Measurements from ENCODE around the gene UNC5A. TPM values are rescaled to one million over a fixed set of nuclear protein-coding genes. Genes with fewer than 3 reads are reported as not detected.
"Not testable (repeated sequence)": the region's sequence is repeated elsewhere in the genome, so short reads cannot be mapped to it uniquely, and the experiment has no call there.

The UNC5A gene
- total RNA-seq, 2 experiments from 2014 or later: not detected

- CTCF ChIA-PET, POLR2A ChIA-PET: not testable (repeated sequence)
Observed at GRCh38 chr5:176872586-176872985, 62.2 kb downstream of the UNC5A start.

DNA sequence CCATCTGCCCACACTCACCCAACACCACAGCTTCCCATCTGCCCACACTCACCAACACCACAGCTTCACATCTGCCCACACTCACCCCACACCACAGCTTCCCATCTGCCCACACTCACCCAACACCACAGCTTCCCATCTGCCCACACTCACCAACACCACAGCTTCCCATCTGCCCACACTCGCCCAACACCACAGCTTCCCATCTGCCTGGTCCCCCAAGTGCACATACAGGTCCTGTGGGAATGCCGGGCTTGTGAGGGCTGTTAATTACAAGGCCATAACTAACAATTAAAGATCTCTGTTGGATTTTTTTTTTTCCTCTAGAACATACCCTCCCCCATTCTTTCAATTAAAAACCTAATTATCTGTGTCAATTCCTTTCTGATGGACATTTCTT is 62.7 kb downstream of the UNC5A start:
- CTCF ChIA-PET, POLR2A ChIA-PET: not testable (repeated sequence)

DNA sequence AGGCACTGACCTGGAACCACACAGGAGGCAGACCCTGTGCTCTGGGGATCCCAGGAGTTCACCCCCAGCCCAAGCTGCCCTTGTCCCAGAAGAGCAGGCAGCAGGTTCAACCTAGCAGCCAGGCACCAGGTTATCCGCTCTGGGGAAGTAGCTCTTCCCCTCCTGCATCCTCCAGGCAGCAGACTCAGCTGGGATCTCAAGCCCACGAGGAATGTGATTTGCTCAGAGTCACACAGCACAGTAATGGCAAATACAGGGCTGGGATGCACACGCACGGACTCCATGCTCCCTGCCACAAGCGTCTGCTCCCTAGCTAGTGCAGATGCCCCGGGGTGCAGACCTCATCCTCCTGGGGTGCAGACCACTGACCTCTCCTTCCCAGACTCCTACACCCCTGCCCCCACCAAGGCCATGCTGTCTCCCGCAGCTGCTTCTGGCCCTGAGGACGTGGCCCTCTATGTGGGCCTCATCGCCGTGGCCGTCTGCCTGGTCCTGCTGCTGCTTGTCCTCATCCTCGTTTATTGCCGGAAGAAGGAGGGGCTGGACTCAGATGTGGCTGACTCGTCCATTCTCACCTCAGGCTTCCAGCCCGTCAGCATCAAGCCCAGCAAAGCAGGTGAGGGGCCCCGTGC is 63.3 kb downstream of the UNC5A start:
- ChIA-PET POLR2A (no interaction called here), CTCF (no interaction called here)

DNA sequence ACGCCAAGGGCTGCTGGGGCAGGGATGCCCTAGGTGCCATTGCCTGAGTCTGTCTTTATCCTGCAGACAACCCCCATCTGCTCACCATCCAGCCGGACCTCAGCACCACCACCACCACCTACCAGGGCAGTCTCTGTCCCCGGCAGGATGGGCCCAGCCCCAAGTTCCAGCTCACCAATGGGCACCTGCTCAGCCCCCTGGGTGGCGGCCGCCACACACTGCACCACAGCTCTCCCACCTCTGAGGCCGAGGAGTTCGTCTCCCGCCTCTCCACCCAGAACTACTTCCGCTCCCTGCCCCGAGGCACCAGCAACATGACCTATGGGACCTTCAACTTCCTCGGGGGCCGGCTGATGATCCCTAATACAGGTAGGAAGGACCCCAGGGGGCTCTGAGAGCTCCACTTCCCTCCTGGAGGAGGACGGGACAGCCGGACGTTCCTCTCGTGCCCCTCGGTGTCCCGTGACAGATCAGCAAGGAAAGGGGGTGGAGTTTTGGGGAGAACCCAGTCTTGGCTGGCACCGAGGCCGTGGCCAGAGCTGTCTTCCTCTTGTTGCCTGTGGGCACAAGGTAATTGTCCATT is 63.9 kb downstream of the UNC5A start:
- CTCF ChIA-PET: no interaction called here
- POLR2A ChIA-PET: no interaction called here

- POLR2A ChIA-PET: interaction anchor here (0.5 kb wide), 1 partner anchor 120 kb away, joined by 7 read pairs; no protein-coding TSS in a partner anchor
- CTCF ChIA-PET: no interaction called here
Observed at GRCh38 chr5:176875014-176875550, 64.7 kb downstream of the UNC5A start.

- ChIA-PET POLR2A (no interaction called here), CTCF (no interaction called here)
Observed at GRCh38 chr5:176875783-176876505, 65.6 kb downstream of the UNC5A start.

- CTCF ChIA-PET: no interaction called here
- POLR2A ChIA-PET: no interaction called here
Observed at GRCh38 chr5:176876506-176877431, 66.4 kb downstream of the UNC5A start.

DNA sequence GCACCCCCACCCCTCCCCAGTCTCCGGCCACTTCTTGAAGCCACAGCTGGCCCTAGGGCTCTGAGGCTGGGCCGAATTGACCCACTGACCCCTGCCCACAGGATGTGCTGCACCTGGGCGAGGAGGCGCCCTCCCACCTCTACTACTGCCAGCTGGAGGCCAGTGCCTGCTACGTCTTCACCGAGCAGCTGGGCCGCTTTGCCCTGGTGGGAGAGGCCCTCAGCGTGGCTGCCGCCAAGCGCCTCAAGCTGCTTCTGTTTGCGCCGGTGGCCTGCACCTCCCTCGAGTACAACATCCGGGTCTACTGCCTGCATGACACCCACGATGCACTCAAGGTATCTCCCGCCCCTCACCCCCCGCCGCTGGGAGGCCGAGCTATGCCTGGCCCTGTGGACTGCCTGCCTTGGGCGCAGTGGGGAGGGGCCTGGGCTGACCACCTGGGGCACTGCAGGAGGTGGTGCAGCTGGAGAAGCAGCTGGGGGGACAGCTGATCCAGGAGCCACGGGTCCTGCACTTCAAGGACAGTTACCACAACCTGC is 67.5 kb downstream of the UNC5A start:
- CTCF ChIA-PET: no interaction called here
- POLR2A ChIA-PET: no interaction called here

- POLR2A ChIA-PET: no interaction called here
- CTCF ChIA-PET: no interaction called here
Observed at GRCh38 chr5:176878463-176878862, 68.1 kb downstream of the UNC5A start.

DNA sequence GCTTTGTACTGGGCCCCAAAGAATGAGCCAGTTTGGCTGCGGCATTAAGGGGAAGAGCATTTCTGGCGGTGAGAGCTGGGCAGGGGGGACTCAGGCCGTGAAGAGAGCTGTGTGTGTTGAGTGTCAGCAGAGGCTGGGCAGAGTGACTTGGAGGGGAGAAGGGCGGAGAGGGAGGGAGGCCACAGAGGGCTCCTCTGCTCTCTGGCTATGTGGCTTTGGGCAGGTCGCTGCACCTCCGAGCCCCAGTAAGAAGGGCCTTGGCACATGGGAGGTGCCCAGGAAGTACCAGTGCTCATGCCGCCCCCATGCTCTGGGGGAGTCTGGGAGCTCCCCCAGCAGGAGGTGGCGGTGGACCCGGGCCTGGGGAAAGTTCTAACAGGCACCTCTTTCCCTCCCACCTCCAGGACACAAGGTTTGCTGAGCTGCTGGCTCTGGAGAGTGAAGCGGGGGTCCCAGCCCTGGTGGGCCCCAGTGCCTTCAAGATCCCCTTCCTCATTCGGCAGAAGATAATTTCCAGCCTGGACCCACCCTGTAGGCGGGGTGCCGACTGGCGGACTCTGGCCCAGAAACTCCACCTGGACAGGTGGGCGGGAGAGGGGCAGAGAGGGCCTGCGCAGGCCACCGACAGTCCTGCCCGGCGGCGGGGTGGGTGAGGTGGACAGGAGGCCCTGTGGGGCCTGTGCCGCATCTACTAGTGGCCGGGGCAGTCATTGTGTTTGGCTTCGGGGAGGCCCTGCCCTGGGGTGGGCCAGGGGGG is 68.7 kb downstream of the UNC5A start:
- ChIA-PET CTCF (no interaction called here), POLR2A (no interaction called here)

- ChIA-PET CTCF (no interaction called here), POLR2A (no interaction called here)
Observed at GRCh38 chr5:176879663-176880361, 69.5 kb downstream of the UNC5A start.

- ChIA-PET CTCF (no interaction called here), POLR2A (no interaction called here)
Observed at GRCh38 chr5:176880366-176881020, 70.1 kb downstream of the UNC5A start.

- POLR2A ChIA-PET: no interaction called here
- CTCF ChIA-PET: no interaction called here
Observed at GRCh38 chr5:176881021-176881749, 70.8 kb downstream of the UNC5A start.

GRCh38 chr5:176881816-176882566 is 71.6 kb downstream of the UNC5A start:
- CTCF ChIA-PET: no interaction called here
- POLR2A ChIA-PET: no interaction called here

DNA sequence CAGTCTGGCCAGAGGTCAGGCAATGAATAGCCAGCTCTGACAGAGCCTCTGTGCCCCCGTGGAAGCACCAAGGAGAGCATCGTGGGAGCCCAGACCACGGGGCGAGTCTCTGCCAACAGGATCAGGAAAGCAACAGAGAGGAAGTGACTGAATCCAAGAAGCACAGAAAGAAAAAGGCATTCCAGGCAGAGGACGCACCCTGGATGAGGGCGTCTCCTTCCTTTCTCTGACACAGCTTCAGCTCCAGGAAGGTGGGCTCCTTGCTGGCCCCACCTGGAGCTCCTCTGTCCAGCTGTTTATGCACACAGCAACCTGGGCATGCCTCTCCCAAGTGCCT is 72.2 kb downstream of the UNC5A start:
- POLR2A ChIA-PET: no interaction called here
- CTCF ChIA-PET: no interaction called here

GRCh38 chr5:176883700-176884570 is 73.6 kb downstream of the UNC5A start:
- POLR2A ChIA-PET: no interaction called here
- CTCF ChIA-PET: no interaction called here
